Measurements from ENCODE around the gene RFC4. TPM values are rescaled to one million over a fixed set of nuclear protein-coding genes. Genes with fewer than 3 reads are reported as not detected.
A peak's percentile ranks its signal among the peaks of the same experiment; 100 is the strongest.

Gene RFC4
- total RNA-seq, 4 donors from 2014 or later = 12.1 to 12.9 (median 12.5) TPM

DNA sequence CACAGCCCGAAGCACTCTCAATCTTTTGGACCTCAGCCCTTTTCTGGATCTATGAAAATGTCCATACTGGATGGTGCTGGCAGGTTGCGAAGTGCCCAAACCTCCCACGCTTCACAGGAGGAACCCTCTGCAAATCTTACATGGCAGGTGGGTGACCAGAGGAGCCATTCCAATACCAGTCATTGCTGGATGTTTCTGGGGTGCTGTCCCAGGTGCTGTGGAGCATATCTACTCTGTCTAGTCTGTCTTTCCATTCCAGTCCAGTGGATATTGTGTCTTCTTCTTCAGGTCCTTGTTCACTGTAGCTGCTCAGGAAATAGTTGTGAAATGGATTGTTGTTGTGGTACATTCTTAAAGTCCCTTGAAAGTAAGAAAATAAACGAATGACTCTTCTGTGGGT, 25.5 kb upstream of the RFC4 start:
- H3K36me3 ChIP-seq = no peaks in the 10 kb centered on the region
- intact Hi-C loops (cut with DNase I) = no loop called here
- no peak for DNase-seq (ENCODE audit: extremely low spot score)
- H3K27ac ChIP-seq (replicated peaks in 1 of 4) = no peak overlapping the region
- H3K9me3 ChIP-seq = no peaks in the 10 kb centered on the region
- TF ChIP-seq POLR2AphosphoS5 (IDR thresholded peaks at IDR 0.05) (no peak), EP300 (IDR thresholded peaks at IDR 0.05) (no peak), POLR2A (IDR thresholded peaks at IDR 0.05; ENCODE audit: low read depth) (no peak)
- TF ChIP-seq, protein P1, sequence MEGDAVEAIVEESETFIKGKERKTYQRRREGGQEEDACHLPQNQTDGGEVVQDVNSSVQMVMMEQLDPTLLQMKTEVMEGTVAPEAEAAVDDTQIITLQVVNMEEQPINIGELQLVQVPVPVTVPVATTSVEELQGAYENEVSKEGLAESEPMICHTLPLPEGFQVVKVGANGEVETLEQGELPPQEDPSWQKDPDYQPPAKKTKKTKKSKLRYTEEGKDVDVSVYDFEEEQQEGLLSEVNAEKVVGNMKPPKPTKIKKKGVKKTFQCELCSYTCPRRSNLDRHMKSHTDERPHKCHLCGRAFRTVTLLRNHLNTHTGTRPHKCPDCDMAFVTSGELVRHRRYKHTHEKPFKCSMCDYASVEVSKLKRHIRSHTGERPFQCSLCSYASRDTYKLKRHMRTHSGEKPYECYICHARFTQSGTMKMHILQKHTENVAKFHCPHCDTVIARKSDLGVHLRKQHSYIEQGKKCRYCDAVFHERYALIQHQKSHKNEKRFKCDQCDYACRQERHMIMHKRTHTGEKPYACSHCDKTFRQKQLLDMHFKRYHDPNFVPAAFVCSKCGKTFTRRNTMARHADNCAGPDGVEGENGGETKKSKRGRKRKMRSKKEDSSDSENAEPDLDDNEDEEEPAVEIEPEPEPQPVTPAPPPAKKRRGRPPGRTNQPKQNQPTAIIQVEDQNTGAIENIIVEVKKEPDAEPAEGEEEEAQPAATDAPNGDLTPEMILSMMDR (IDR thresholded peaks at IDR 0.05) = no peak
- 57% methylated on average over 1 of the region's 4 CpGs for WGBS
- H3K4me1 ChIP-seq = peaks cover 5 to 14% (median 11%) of the 10 kb centered on the region in 4 donors
- H3K4me3 ChIP-seq = no peak overlapping the region
- H3K27me3 ChIP-seq = peaks cover 0 to 46% (median 10%) of the 10 kb centered on the region in 4 donors

DNA sequence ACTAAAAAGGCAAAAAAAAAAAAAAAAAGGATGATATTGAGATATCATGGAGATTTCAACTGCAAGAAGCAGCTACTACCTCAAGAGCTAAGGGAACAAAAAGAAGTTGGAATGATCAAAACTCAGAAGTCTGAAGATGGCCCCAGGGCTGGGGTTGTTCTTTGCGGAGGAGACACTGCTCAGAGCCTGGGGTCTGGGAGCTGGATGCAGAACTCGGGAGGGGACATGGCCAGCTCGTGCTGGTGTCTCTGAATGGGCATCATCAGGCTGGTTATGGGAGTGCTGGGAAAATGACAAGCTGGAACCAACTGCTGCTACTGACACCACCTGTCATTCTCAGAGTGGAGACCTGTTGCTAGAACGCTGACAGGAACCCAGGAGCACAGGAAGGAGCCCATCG, 22.1 kb upstream of the RFC4 start:
- intact Hi-C loops (cut with DNase I) = no loop called here
- H3K4me1 ChIP-seq = peaks cover 11 to 38% (median 28%) of the 10 kb centered on the region in 4 donors
- no peaks in the 10 kb centered on the region for H3K9me3 ChIP-seq
- TF ChIP-seq EP300 (IDR thresholded peaks at IDR 0.05) (no peak), POLR2A (IDR thresholded peaks at IDR 0.05; ENCODE audit: low read depth) (no peak), POLR2AphosphoS5 (IDR thresholded peaks at IDR 0.05) (no peak)
- TF ChIP-seq, protein P1 (IDR thresholded peaks at IDR 0.05) = no peak
- H3K4me3 ChIP-seq = no peak overlapping the region
- peaks cover 0 to 71% (median 27%) of the 10 kb centered on the region in 4 donors for H3K27me3 ChIP-seq
- no peak overlapping the region for H3K27ac ChIP-seq (replicated peaks in 1 of 4)
- WGBS = 24% methylated on average over 5 of the region's 5 CpGs
- no peak for DNase-seq (ENCODE audit: extremely low spot score)
- H3K36me3 ChIP-seq = no peaks in the 10 kb centered on the region

DNA sequence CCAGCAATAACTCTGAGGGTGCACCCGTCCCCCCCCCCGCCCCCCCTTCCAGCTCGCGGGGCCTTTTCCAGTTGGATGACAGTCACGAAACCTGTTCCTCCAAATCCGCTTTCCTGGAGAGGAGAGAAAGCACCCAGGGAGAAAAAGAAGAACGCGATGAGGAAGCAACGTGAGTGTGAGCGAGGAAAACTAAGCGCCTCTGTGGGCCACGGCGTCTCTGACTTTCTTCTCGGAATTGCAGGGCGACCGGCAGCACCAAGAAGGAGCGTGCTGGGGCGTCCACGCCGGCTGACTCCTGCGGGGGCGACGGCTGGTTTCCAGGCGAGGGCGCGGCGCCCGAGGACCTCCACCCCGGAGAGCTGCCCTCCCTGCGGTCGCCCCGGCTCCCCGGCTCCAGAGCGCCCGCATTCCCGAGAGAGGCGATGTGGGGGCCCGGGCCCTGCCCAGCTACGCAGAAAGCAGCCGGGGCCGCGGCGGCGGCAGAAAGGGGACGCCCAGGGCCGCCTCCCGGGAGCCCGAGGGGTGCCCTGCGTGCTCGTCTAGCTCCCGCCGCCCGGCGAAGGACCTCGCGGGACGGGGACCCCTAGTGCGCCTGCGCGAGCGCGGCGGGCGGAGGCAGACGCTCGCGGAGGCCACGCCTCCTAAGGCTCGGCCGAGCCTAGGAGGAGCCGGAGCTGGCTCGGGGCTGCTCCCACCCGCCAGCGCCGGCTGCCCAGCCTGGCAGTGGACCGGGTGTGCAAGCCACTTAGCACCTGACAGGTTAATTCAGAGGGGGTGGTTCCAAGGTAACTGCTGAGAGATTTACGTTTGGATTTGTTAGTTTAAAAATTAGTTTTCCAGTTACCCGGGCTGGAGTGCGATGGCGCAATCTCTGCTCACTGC, 20.9 kb upstream of the RFC4 start:
- WGBS = 11% methylated on average over 17 of the region's 80 CpGs
- peak overlapping the region; percentile 67 to 77 (median 74) for H3K4me3 ChIP-seq
- intact Hi-C loops (cut with DNase I) = no loop called here
- TF ChIP-seq POLR2A (IDR thresholded peaks at IDR 0.05; ENCODE audit: low read depth) (peak; percentile 32), EP300 (IDR thresholded peaks at IDR 0.05) (no peak), POLR2AphosphoS5 (IDR thresholded peaks at IDR 0.05) (peak; percentile 79 to 82)
- TF ChIP-seq, protein P1 (IDR thresholded peaks at IDR 0.05) = peak in 1 of 3 experiments; percentile 15
- no peaks in the 10 kb centered on the region for H3K36me3 ChIP-seq
- DNase-seq (ENCODE audit: extremely low spot score) = no peak
- H3K9me3 ChIP-seq = no peaks in the 10 kb centered on the region
- H3K27me3 ChIP-seq = peaks cover 0 to 62% (median 27%) of the 10 kb centered on the region in 4 donors
- H3K4me1 ChIP-seq = peaks cover 11 to 38% (median 28%) of the 10 kb centered on the region in 4 donors
- peak overlapping the region; percentile 70 to 76 (median 74) for H3K27ac ChIP-seq (replicated peaks in 1 of 4)

DNA sequence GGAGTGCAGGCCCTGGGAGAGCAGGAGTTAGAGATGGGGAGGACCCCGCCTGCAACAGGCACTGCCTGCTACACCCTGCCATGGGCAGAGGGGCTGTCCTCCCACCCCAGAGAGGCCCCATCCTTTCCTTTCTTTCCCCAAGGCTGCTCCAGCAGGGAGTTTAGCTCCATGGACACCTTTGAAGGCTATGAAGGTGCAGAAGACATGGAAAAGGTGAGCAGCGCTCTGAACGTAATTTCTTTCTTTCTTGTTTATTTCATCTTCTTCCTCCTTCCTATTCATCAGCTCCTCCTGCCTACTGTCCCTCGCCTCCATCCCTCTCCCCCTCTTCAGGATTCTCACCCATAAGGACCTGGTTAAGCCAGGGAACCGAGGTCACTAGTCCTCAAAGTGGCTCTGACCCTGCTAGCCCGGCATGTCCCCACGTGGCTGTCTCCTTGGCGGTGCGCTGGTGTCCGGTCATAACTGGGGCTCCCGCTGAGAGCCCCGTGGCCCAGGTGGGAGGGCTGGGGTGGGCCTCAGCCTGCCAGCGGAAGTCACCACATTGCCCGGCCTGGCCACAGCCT, 20.2 kb upstream of the RFC4 start:
- Histone ChIP-seq H3K9me3 (no peaks in the 10 kb centered on the region), H3K4me3 (peak overlapping the region; percentile 67 to 77 (median 74)), H3K4me1 (peaks cover 11 to 38% (median 28%) of the 10 kb centered on the region in 4 donors), H3K27me3 (peaks cover 0 to 58% (median 26%) of the 10 kb centered on the region in 4 donors), H3K36me3 (no peaks in the 10 kb centered on the region), H3K27ac (replicated peaks in 1 of 4) (peak overlapping the region in 2 of 4 donors; percentile 70 to 76)
- intact Hi-C loops (cut with DNase I) = no loop called here
- TF ChIP-seq POLR2A (IDR thresholded peaks at IDR 0.05; ENCODE audit: low read depth) = no peak
- TF ChIP-seq POLR2AphosphoS5 (IDR thresholded peaks at IDR 0.05) = no peak
- no peak for TF ChIP-seq EP300 (IDR thresholded peaks at IDR 0.05)
- TF ChIP-seq, protein P1 (IDR thresholded peaks at IDR 0.05) = no peak
- no peak for DNase-seq (ENCODE audit: extremely low spot score)
- WGBS = 32% methylated on average over 9 of the region's 14 CpGs

Data from esophagus muscularis mucosa (tissue), 4 donors.